Left kidney (tissue), 2 donors: Measurements from ENCODE around the gene ITPKB. TPM values are rescaled to one million over a fixed set of nuclear protein-coding genes. Genes with fewer than 3 reads are reported as not detected.
"Not testable (repeated sequence)": the region's sequence is repeated elsewhere in the genome, so short reads cannot be mapped to it uniquely, and the experiment has no call there.

Source experiments
- DNase-seq: peaks from one replicate; pipeline ENCODE4 v3.0.0-alpha.2; 2013
- polyA plus RNA-seq: library from polyadenylated mRNA; unstranded; fragments of 120-200 nt; gene quantifications from one replicate; pipeline ENCODE4 v1.2.1, GENCODE V29; 2013; ENCODE audit not compliant: insufficient read length

The ITPKB gene
- polyA plus RNA-seq, 1 donor: 21.1 TPM

GRCh38 chr1:226762055-226762454 lies 23.0 kb upstream of the ITPKB start:
- DNase-seq: no peak

GRCh38 chr1:226761322-226761721 lies 22.2 kb upstream of the ITPKB start:
- no peak for DNase-seq

GRCh38 chr1:226754793-226755533 lies 15.9 kb upstream of the ITPKB start:
- no peak for DNase-seq

GRCh38 chr1:226754097-226754496 lies 15.0 kb upstream of the ITPKB start:
- no peak for DNase-seq

- DNase-seq: no peak
Observed at GRCh38 chr1:226751703-226752102, 12.6 kb upstream of the ITPKB start.

- DNase-seq: no peak
Observed at GRCh38 chr1:226751214-226751613, 12.1 kb upstream of the ITPKB start.

- DNase-seq: no peak
Observed at GRCh38 chr1:226749467-226749866, 10.4 kb upstream of the ITPKB start.

GRCh38 chr1:226748306-226748705 lies 9.2 kb upstream of the ITPKB start:
- no peak for DNase-seq

GRCh38 chr1:226747519-226748263 lies 8.6 kb upstream of the ITPKB start:
- not testable (repeated sequence) for DNase-seq

GRCh38 chr1:226743259-226743658 lies 4.2 kb upstream of the ITPKB start:
- DNase-seq: no peak

- no peak for DNase-seq
Observed at GRCh38 chr1:226741009-226741408, 1.9 kb upstream of the ITPKB start.

GRCh38 chr1:226739696-226740065 lies 599 bp upstream of the ITPKB start:
- DNase-seq: no peak

GRCh38 chr1:226738421-226738994 lies 574 bp downstream of the ITPKB start:
- DNase-seq: no peak

- DNase-seq: no peak
Observed at GRCh38 chr1:226737819-226738420, 1.2 kb downstream of the ITPKB start.

GRCh38 chr1:226736908-226737818 lies 1.9 kb downstream of the ITPKB start:
- DNase-seq: no peak

GRCh38 chr1:226736001-226736907 lies 2.8 kb downstream of the ITPKB start:
- no peak for DNase-seq

GRCh38 chr1:226735576-226735975 lies 3.5 kb downstream of the ITPKB start:
- no peak for DNase-seq

- no peak for DNase-seq
Observed at GRCh38 chr1:226734611-226735153, 4.4 kb downstream of the ITPKB start.

GRCh38 chr1:226733876-226734275 lies 5.2 kb downstream of the ITPKB start:
- no peak for DNase-seq

- DNase-seq: no peak
Observed at GRCh38 chr1:226733304-226733703, 5.8 kb downstream of the ITPKB start.
